HCT116 (cell line): Measurements from ENCODE around the gene ARHGEF16. TPM values are rescaled to one million over a fixed set of nuclear protein-coding genes. Genes with fewer than 3 reads are reported as not detected.

Source experiments
- ATAC-seq: fragments of 200-7000 bp; cut with Tn5 transposase; 2 replicates; pipeline ENCODE4 v1.9.1; 2020; ENCODE audit warnings: mild to moderate bottlenecking, moderate library complexity
- BruUV-seq: library from RNA; stranded (reverse); fragments of 400-500 nt; replicated peaks from 2 replicates; lab custom pipeline; 2021; lab: Mats Ljungman, UMichigan
- CTCF ChIA-PET: fragments of 300-600 bp; sonication (Branson Sonifier 250); formaldehyde crosslinking; loops from one replicate; lab custom pipeline; 2021; ENCODE audit warnings: antibody characterized with exemption; lab: Charles Lee
- POLR2A ChIA-PET: fragments of 300-600, 350-600 bp; sonication (Branson Sonifier 250); formaldehyde crosslinking; loops from one replicate; lab custom pipeline; 2021; ENCODE audit warnings: antibody characterized with exemption; lab: Charles Lee
- RAD21 ChIA-PET, 2 experiments: fragments of 300-600 bp; sonication (Branson Sonifier 250); formaldehyde crosslinking; loops; one replicate each; lab custom pipeline; 2023; ENCODE audit warnings: low total read pairs in 2 of 2; ENCODE audit not compliant: uncharacterized antibody in 2 of 2, unreplicated experiment in 2 of 2, low non-redundant PET in 1 of 2; lab: Charles Lee
- DNase-seq: peaks from one replicate; pipeline ENCODE4 v3.0.0-alpha.2; 2010; ENCODE audit warnings: low read depth, low spot score
- H2AFZ ChIP-seq: fragments of 200-600 bp; shearing (Covaris generic), sonication (generic); 2 replicates; pipeline ENCODE4 v1.6.1; 2017; ENCODE audit warnings: low read depth, mixed run types, mixed read lengths, antibody characterized with exemption, low read length; ENCODE audit not compliant: poor library complexity, severe bottlenecking
- H3K27ac ChIP-seq: 2 replicates; pipeline ENCODE4 v1.5.1; 2012; ENCODE audit warnings: low read depth, low read length
- H3K27me3 ChIP-seq: fragments of 200-600 bp; sonication (generic); 2 replicates; pipeline ENCODE4 v1.6.1; 2016; ENCODE audit warnings: mixed run types, low read length, mixed read lengths; ENCODE audit not compliant: insufficient read depth
- H3K36me3 ChIP-seq, 2 experiments: fragments of 200-500 bp in 1 of 2; fragments of 200-600 bp in 1 of 2; sonication (Bioruptor generic) in 1 of 2; sonication (generic) in 1 of 2; 2 replicates each; pipeline versions ENCODE4 v1.5.1 to v1.6.1; 2014 to 2016; ENCODE audit warnings: low read length in 2 of 2, inconsistent platforms in 1 of 2, mixed read lengths in 1 of 2, mixed run types in 1 of 2; ENCODE audit not compliant: insufficient read depth in 2 of 2, control insufficient read depth in 1 of 2
- H3K4me1 ChIP-seq, 2 experiments: fragments of 200-600 bp in 1 of 2; sonication (generic) in 1 of 2; 2 replicates each; pipeline versions ENCODE4 v1.5.1 to v1.6.1; 2012 to 2017; ENCODE audit warnings: low read length in 2 of 2, inconsistent platforms in 1 of 2, mild to moderate bottlenecking in 1 of 2, mixed read lengths in 1 of 2, mixed run types in 1 of 2, moderate library complexity in 1 of 2; ENCODE audit not compliant: insufficient read depth in 2 of 2, control insufficient read depth in 1 of 2
- H3K4me2 ChIP-seq: fragments of 200-600 bp; sonication (generic); 2 replicates; pipeline ENCODE4 v1.6.1; 2017; ENCODE audit warnings: mixed run types, low read length, mixed read lengths
- H3K4me3 ChIP-seq, 2 experiments: fragments of 200-600 bp in 1 of 2; sonication (generic) in 1 of 2; replicated peaks in 1 of 2; 2 replicates each; pipeline ENCODE4 v1.5.1; 2011 to 2016; ENCODE audit warnings: low read length in 2 of 2, control low read depth in 1 of 2, low read depth in 1 of 2, mild to moderate bottlenecking in 1 of 2, mixed read lengths in 1 of 2, mixed run types in 1 of 2
- H3K79me2 ChIP-seq: fragments of 200-600 bp; sonication (generic); 2 replicates; pipeline ENCODE4 v1.6.1; 2017; ENCODE audit warnings: mild to moderate bottlenecking, mixed run types, low read length, moderate library complexity, mixed read lengths; ENCODE audit not compliant: insufficient read depth
- H3K9ac ChIP-seq: fragments of 200-600 bp; sonication (generic); 2 replicates; pipeline ENCODE4 v1.6.1; 2016; ENCODE audit warnings: low read length, mixed read lengths
- H3K9me2 ChIP-seq: fragments of 200-600 bp; sonication (generic), shearing (Covaris generic); 2 replicates; pipeline ENCODE4 v1.6.1; 2017; ENCODE audit warnings: mixed run types, mild to moderate bottlenecking, moderate library complexity; ENCODE audit not compliant: insufficient read depth
- H3K9me3 ChIP-seq, 2 experiments: fragments of 200-500 bp in 1 of 2; fragments of 200-600 bp in 1 of 2; sonication (Bioruptor generic) in 1 of 2; sonication (generic) in 1 of 2; 2 replicates each; pipeline ENCODE4 v1.6.1; 2014 to 2017; ENCODE audit warnings: low read length in 2 of 2, mixed read lengths in 2 of 2, inconsistent platforms in 1 of 2, low read depth in 1 of 2, mild to moderate bottlenecking in 1 of 2, mixed run types in 1 of 2, moderate library complexity in 1 of 2; ENCODE audit not compliant: control insufficient read depth in 1 of 2, insufficient read depth in 1 of 2
- H4K20me1 ChIP-seq: fragments of 200-600 bp; sonication (generic), shearing (Covaris generic); 2 replicates; pipeline ENCODE4 v1.6.1; 2017; ENCODE audit warnings: mixed run types, mild to moderate bottlenecking, moderate library complexity; ENCODE audit not compliant: insufficient read depth
- ATF3 ChIP-seq: IDR thresholded peaks from 2 replicates; pipeline ENCODE4 v1.6.1; 2012
- CBX3 ChIP-seq: IDR thresholded peaks from 2 replicates; pipeline ENCODE4 v1.6.1; 2012; ENCODE audit warnings: low read depth
- CEBPB ChIP-seq: IDR thresholded peaks from 2 replicates; pipeline ENCODE4 v1.6.1; 2012; ENCODE audit warnings: low read depth
- EGR1 ChIP-seq: IDR thresholded peaks from 2 replicates; pipeline ENCODE4 v1.6.1; 2012; ENCODE audit warnings: low read depth
- EZH2phosphoT487 ChIP-seq: fragments of 200-600 bp; IDR thresholded peaks from 2 replicates; pipeline ENCODE4 v1.6.1; 2018; ENCODE audit warnings: antibody characterized with exemption, borderline replicate concordance
- FOSL1 ChIP-seq: IDR thresholded peaks from 2 replicates; pipeline ENCODE4 v1.6.1; 2012; ENCODE audit warnings: low read depth
- JUND ChIP-seq: IDR thresholded peaks from 2 replicates; pipeline ENCODE4 v1.6.1; 2012
- MAX ChIP-seq: IDR thresholded peaks from 2 replicates; pipeline ENCODE4 v1.6.1; 2012
- POLR2AphosphoS5 ChIP-seq: IDR thresholded peaks from 2 replicates; pipeline ENCODE4 v1.6.1; 2011; ENCODE audit warnings: mild to moderate bottlenecking, low read depth, low read length, moderate library complexity
- RAD21 ChIP-seq: IDR thresholded peaks from 2 replicates; pipeline ENCODE4 v1.6.1; 2012; ENCODE audit warnings: low read depth, mild to moderate bottlenecking
- SIN3A ChIP-seq: IDR thresholded peaks from 2 replicates; pipeline ENCODE4 v1.6.1; 2012; ENCODE audit warnings: low read depth
- SP1 ChIP-seq: IDR thresholded peaks from 2 replicates; pipeline ENCODE4 v1.6.1; 2012; ENCODE audit warnings: low read depth
- SRF ChIP-seq: IDR thresholded peaks from 2 replicates; pipeline ENCODE4 v1.6.1; 2012; ENCODE audit warnings: low read depth
- YY1 ChIP-seq: IDR thresholded peaks from 2 replicates; pipeline ENCODE4 v1.6.1; 2011; ENCODE audit warnings: low read length, low read depth, moderate library complexity, mild to moderate bottlenecking; ENCODE audit not compliant: insufficient replicate concordance; ENCODE audit errors: extremely low read depth
- ZBTB33 ChIP-seq: IDR thresholded peaks from 2 replicates; pipeline ENCODE4 v1.6.1; 2011; ENCODE audit warnings: mild to moderate bottlenecking, low read length, moderate library complexity; ENCODE audit not compliant: insufficient replicate concordance; ENCODE audit errors: extremely low read depth
- ZFX ChIP-seq: fragments of 450-650 bp; IDR thresholded peaks from 2 replicates; pipeline ENCODE4 v1.6.1; 2017
- ZNF274 ChIP-seq: fragments of 200-500 bp; sonication (Bioruptor generic); IDR thresholded peaks from 2 replicates; pipeline ENCODE4 v1.6.1; 2014; ENCODE audit warnings: mild to moderate bottlenecking, low read depth, low read length, inconsistent platforms
- intact Hi-C: fragments of 100-400 bp; cut with micrococcal nuclease; formaldehyde crosslinking; loops from 2 replicates; pipeline ENCODE4 v1.10.0; 2022
- total RNA-seq: library from RNA; stranded (reverse); gene quantifications from one replicate; pipeline ENCODE4 v1.2.1, GENCODE V29; 2021; ENCODE audit not compliant: unreplicated experiment

The ARHGEF16 gene
- total RNA-seq, 1 experiment from 2014 or later = 37.4 TPM

GRCh38 chr1:3442331-3442730 is 12.1 kb upstream of the ARHGEF16 start:
- H3K4me1 ChIP-seq = no peaks in the 10 kb centered on the region
- intact Hi-C loops = no loop called here
- no peak overlapping the region for H3K4me2 ChIP-seq
- no peak overlapping the region for H3K9ac ChIP-seq
- no peaks in the 10 kb centered on the region for H3K36me3 ChIP-seq
- H3K27me3 ChIP-seq = peaks cover 5% of the 10 kb centered on the region; the same call in 1 of the 2 replicates
- DNase-seq = no peak
- no peak overlapping the region for H3K27ac ChIP-seq
- H3K9me2 ChIP-seq = no peaks in the 10 kb centered on the region
- H4K20me1 ChIP-seq = no peaks in the 10 kb centered on the region
- ATAC-seq = no peak
- no TSS peak for BruUV-seq
- no peak overlapping the region for H2AFZ ChIP-seq
- ChIA-PET CTCF (interaction anchor here (1.4 kb wide), 1 partner anchor 10 kb away, joined by 4 read pairs; no protein-coding TSS in a partner anchor), RAD21 (no interaction called here), POLR2A (no interaction called here)
- H3K9me3 ChIP-seq = no peaks in the 10 kb centered on the region
- H3K4me3 ChIP-seq = no peak overlapping the region
- no peaks in the 10 kb centered on the region for H3K79me2 ChIP-seq
- TF ChIP-seq SRF (no peak), RAD21 (no peak), EGR1 (no peak), CEBPB (no peak), ZNF274 (no peak), CBX3 (no peak), ATF3 (no peak), YY1 (no peak), ZBTB33 (no peak), FOSL1 (no peak), SIN3A (no peak), ZFX (no peak), MAX (no peak), JUND (no peak), POLR2AphosphoS5 (no peak), SP1 (no peak), EZH2phosphoT487 (no peak)
